DOHH2 (cell line): Measurements from ENCODE around the gene HORMAD1.

Experiments used
- EZH2phosphoT487 ChIP-seq: fragments of 200-600 bp; sonication (generic); IDR thresholded peaks from 2 replicates; pipeline ENCODE4 v1.6.1; 2017; ENCODE audit warnings: borderline replicate concordance, mild to moderate bottlenecking, antibody characterized with exemption, low read length, moderate library complexity, mixed read lengths
- TF ChIP-seq, protein P1 (sequence below): fragments of 200-600 bp; sonication (generic); IDR thresholded peaks from one replicate; pipeline ENCODE4 v1.5.1; 2014; ENCODE audit warnings: antibody characterized with exemption, mild to moderate bottlenecking, low read depth, low read length; ENCODE audit not compliant: poor library complexity, severe bottlenecking

DNA sequence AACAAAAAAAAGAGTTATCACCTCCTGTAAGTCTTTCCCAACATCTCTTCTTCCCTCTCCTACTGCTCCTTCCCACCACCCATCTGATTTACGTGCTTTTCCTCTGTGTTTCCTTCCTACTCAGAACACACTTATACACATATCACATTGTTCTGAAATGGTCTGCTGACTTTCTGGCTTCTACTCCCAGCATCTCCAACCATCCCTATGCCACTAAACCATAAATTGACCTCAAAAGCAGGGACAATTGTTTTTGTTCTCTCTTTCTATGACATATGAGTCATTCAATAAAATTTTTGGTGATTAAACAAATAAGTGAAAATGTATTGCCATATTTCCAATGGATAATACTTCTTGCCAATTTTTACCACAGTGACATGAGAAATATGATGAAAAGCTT is 31.9 kb downstream of the HORMAD1 start:
- TF ChIP-seq, protein P1, sequence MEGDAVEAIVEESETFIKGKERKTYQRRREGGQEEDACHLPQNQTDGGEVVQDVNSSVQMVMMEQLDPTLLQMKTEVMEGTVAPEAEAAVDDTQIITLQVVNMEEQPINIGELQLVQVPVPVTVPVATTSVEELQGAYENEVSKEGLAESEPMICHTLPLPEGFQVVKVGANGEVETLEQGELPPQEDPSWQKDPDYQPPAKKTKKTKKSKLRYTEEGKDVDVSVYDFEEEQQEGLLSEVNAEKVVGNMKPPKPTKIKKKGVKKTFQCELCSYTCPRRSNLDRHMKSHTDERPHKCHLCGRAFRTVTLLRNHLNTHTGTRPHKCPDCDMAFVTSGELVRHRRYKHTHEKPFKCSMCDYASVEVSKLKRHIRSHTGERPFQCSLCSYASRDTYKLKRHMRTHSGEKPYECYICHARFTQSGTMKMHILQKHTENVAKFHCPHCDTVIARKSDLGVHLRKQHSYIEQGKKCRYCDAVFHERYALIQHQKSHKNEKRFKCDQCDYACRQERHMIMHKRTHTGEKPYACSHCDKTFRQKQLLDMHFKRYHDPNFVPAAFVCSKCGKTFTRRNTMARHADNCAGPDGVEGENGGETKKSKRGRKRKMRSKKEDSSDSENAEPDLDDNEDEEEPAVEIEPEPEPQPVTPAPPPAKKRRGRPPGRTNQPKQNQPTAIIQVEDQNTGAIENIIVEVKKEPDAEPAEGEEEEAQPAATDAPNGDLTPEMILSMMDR = no peak
- no peak for TF ChIP-seq EZH2phosphoT487
